ENCODE measurements around the gene NXPE2.

NXPE2 gene

GRCh38 chr11:114709960-114710359, 31.6 kb downstream of the NXPE2 start:
- no peak overlapping the region for H3K4me3 ChIP-seq (ENCODE audit: low read length)
- TF ChIP-seq CTCF (conservative IDR thresholded peaks at IDR 0.05; ENCODE audit: low read length): no peak
- no peak for DNase-seq (ENCODE audit: low read depth)

GRCh38 chr11:114713756-114714155, 35.4 kb downstream of the NXPE2 start:
- no peak for DNase-seq (ENCODE audit: low read depth)
- no peak overlapping the region for H3K4me3 ChIP-seq (ENCODE audit: low read length)
- TF ChIP-seq CTCF (conservative IDR thresholded peaks at IDR 0.05; ENCODE audit: low read length): no peak

- TF ChIP-seq CTCF (conservative IDR thresholded peaks at IDR 0.05; ENCODE audit: low read length): no peak
- no peak overlapping the region for H3K4me3 ChIP-seq (ENCODE audit: low read length)
Observed at GRCh38 chr11:114719562-114719961, 41.2 kb downstream of the NXPE2 start.

GRCh38 chr11:114724916-114725524, 46.7 kb downstream of the NXPE2 start:
- TF ChIP-seq CTCF (conservative IDR thresholded peaks at IDR 0.05; ENCODE audit: low read length): no peak
- DNase-seq (ENCODE audit: low read depth): no peak
- H3K4me3 ChIP-seq (ENCODE audit: low read length): no peak overlapping the region

More at GRCh38 chr11:114719562-114719961, 41.2 kb downstream of the NXPE2 start:
- no peak for DNase-seq (ENCODE audit: low read depth)

GRCh38 chr11:114725623-114726022, 47.3 kb downstream of the NXPE2 start:
- no peak for TF ChIP-seq CTCF (conservative IDR thresholded peaks at IDR 0.05; ENCODE audit: low read length)
- DNase-seq (ENCODE audit: low read depth): no peak
- H3K4me3 ChIP-seq (ENCODE audit: low read length): no peak overlapping the region

DNA sequence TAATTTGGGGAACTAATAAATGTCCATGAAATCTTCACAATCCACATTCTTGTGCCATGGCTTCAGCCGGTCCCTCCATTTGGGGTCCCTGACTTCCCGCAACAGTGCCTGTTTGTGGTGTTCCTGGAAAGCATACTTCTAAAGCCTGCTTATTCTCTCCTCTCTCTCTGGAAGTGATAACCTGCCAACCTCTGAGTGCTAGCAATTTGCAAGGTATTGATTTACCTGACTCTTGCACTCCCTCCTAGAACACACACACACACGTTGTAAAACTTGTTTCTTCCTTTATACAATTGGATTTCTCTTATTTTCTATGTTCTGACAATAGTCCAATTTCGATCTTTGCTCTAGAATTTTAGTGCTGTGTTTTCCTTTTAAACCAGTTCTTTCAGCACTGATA, 58.5 kb downstream of the NXPE2 start:
- no peak overlapping the region for H3K4me3 ChIP-seq (ENCODE audit: low read length)
- no peak for TF ChIP-seq CTCF (conservative IDR thresholded peaks at IDR 0.05; ENCODE audit: low read length)
- no peak for DNase-seq (ENCODE audit: low read depth)

GRCh38 chr11:114738954-114739353, 60.6 kb downstream of the NXPE2 start:
- TF ChIP-seq CTCF (conservative IDR thresholded peaks at IDR 0.05; ENCODE audit: low read length): peak; percentile 91
- H3K4me3 ChIP-seq (ENCODE audit: low read length): no peak overlapping the region
- peak; percentile 56 for DNase-seq (ENCODE audit: low read depth)

Data from AG10803 (cell line).